GM23248 (cell line): ENCODE data around the gene CHMP5.

Experiments
- EZH2 ChIP-seq: fragments of 200-600 bp; sonication (generic); IDR thresholded peaks from 2 replicates; pipeline ENCODE4 v1.6.1; 2018; ENCODE audit warnings: antibody characterized with exemption, mild to moderate bottlenecking; ENCODE audit not compliant: insufficient read depth, poor library complexity, severe bottlenecking
- EZH2phosphoT487 ChIP-seq: fragments of 200-600 bp; sonication (generic); IDR thresholded peaks from 2 replicates; pipeline ENCODE4 v1.6.1; 2018; ENCODE audit warnings: antibody characterized with exemption, moderate library complexity, mild to moderate bottlenecking, low read depth; ENCODE audit not compliant: insufficient read depth

GRCh38 chr9:33227008-33227398 lies 37.8 kb upstream of the CHMP5 start:
- TF ChIP-seq EZH2 = no peak
- TF ChIP-seq EZH2phosphoT487 = no peak
